ENCODE measurements around the gene TIMD4. TPM values are rescaled to one million over a fixed set of nuclear protein-coding genes. Genes with fewer than 3 reads are reported as not detected.

TIMD4 gene
- total and polyA plus RNA-seq, 2 experiments from 2014 or later, result not detected

GRCh38 chr5:156920861-156921431, 42.1 kb downstream of the TIMD4 start (continued):
- no peak for TF ChIP-seq JUNB (IDR thresholded peaks at IDR 0.05; ENCODE audit: unreplicated experiment)
- TF ChIP-seq ZNF114 (CRISPR knock-in tag; IDR thresholded peaks at IDR 0.05), result no peak
- no peak for TF ChIP-seq STAT1 (IDR thresholded peaks at IDR 0.05; ENCODE audit: unreplicated experiment)
- TF ChIP-seq CTCF (conservative IDR thresholded peaks at IDR 0.05; ENCODE audit: low read depth in 2 of 2), result no peak
- no peak for TF ChIP-seq ZNF331 (CRISPR knock-in tag; IDR thresholded peaks at IDR 0.05; ENCODE audit: low read depth)

- no peak for TF ChIP-seq JUNB (IDR thresholded peaks at IDR 0.05; ENCODE audit: unreplicated experiment)
- TF ChIP-seq, protein P1, sequence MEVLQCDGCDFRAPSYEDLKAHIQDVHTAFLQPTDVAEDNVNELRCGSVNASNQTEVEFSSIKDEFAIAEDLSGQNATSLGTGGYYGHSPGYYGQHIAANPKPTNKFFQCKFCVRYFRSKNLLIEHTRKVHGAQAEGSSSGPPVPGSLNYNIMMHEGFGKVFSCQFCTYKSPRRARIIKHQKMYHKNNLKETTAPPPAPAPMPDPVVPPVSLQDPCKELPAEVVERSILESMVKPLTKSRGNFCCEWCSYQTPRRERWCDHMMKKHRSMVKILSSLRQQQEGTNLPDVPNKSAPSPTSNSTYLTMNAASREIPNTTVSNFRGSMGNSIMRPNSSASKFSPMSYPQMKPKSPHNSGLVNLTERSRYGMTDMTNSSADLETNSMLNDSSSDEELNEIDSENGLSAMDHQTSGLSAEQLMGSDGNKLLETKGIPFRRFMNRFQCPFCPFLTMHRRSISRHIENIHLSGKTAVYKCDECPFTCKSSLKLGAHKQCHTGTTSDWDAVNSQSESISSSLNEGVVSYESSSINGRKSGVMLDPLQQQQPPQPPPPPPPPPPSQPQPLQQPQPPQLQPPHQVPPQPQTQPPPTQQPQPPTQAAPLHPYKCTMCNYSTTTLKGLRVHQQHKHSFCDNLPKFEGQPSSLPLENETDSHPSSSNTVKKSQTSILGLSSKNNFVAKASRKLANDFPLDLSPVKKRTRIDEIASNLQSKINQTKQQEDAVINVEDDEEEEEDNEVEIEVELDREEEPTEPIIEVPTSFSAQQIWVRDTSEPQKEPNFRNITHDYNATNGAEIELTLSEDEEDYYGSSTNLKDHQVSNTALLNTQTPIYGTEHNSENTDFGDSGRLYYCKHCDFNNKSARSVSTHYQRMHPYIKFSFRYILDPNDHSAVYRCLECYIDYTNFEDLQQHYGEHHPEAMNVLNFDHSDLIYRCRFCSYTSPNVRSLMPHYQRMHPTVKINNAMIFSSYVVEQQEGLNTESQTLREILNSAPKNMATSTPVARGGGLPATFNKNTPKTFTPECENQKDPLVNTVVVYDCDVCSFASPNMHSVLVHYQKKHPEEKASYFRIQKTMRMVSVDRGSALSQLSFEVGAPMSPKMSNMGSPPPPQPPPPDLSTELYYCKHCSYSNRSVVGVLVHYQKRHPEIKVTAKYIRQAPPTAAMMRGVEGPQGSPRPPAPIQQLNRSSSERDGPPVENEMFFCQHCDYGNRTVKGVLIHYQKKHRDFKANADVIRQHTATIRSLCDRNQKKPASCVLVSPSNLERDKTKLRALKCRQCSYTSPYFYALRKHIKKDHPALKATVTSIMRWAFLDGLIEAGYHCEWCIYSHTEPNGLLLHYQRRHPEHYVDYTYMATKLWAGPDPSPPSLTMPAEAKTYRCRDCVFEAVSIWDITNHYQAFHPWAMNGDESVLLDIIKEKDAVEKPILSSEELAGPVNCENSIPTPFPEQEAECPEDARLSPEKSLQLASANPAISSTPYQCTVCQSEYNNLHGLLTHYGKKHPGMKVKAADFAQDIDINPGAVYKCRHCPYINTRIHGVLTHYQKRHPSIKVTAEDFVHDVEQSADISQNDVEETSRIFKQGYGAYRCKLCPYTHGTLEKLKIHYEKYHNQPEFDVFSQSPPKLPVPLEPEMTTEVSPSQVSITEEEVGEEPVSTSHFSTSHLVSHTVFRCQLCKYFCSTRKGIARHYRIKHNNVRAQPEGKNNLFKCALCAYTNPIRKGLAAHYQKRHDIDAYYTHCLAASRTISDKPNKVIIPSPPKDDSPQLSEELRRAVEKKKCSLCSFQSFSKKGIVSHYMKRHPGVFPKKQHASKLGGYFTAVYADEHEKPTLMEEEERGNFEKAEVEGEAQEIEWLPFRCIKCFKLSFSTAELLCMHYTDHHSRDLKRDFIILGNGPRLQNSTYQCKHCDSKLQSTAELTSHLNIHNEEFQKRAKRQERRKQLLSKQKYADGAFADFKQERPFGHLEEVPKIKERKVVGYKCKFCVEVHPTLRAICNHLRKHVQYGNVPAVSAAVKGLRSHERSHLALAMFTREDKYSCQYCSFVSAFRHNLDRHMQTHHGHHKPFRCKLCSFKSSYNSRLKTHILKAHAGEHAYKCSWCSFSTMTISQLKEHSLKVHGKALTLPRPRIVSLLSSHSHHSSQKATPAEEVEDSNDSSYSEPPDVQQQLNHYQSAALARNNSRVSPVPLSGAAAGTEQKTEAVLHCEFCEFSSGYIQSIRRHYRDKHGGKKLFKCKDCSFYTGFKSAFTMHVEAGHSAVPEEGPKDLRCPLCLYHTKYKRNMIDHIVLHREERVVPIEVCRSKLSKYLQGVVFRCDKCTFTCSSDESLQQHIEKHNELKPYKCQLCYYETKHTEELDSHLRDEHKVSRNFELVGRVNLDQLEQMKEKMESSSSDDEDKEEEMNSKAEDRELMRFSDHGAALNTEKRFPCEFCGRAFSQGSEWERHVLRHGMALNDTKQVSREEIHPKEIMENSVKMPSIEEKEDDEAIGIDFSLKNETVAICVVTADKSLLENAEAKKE (CRISPR knock-in tag; IDR thresholded peaks at IDR 0.05), result no peak
- TF ChIP-seq ZNF331 (CRISPR knock-in tag; IDR thresholded peaks at IDR 0.05; ENCODE audit: low read depth), result no peak
- no peak for TF ChIP-seq EZH2 (IDR thresholded peaks at IDR 0.05; ENCODE audit: low read depth, unreplicated experiment)
- TF ChIP-seq POLR2AphosphoS5 (IDR thresholded peaks at IDR 0.05; ENCODE audit: low read depth), result no peak
- peak; percentile 57 for ATAC-seq
- no peaks in the 10 kb centered on the region for H3K27me3 ChIP-seq (ENCODE audit: insufficient read depth)
- H3K4me3 ChIP-seq, result no peak overlapping the region
- H3K27ac Mint-ChIP-seq, result no peak overlapping the region; the same call in 1 of the 2 replicates
- no peak overlapping the region for H3K27ac ChIP-seq (ENCODE audit: low read depth)
- no peak overlapping the region for H3K4me2 ChIP-seq
- no peak for DNase-seq (ENCODE audit: low spot score)
- peaks cover 9% of the 10 kb centered on the region for H3K27me3 Mint-ChIP-seq (ENCODE audit: insufficient read depth, low read depth, poor library complexity)
- H3F3A ChIP-seq (replicated peaks; ENCODE audit: low read depth), result no peaks in the 10 kb centered on the region
- H3K4me1 Mint-ChIP-seq, result peaks cover 29% of the 10 kb centered on the region
- H3K36me3 Mint-ChIP-seq (ENCODE audit: low read depth), result peaks cover 2% of the 10 kb centered on the region; the same call in 2 of the 3 replicates
- H3K4me1 ChIP-seq (ENCODE audit: insufficient read depth), result peaks cover 22% of the 10 kb centered on the region
- H3K36me3 ChIP-seq (ENCODE audit: insufficient read depth), result no peaks in the 10 kb centered on the region
- no peaks in the 10 kb centered on the region for H3K79me2 ChIP-seq (replicated peaks; ENCODE audit: insufficient read depth)
- peaks cover 10% of the 10 kb centered on the region; the same call in 1 of the 2 replicates for H3K9me2 ChIP-seq (ENCODE audit: insufficient read depth)
- no peak overlapping the region for H3K4me3 Mint-ChIP-seq
- H4K20me1 ChIP-seq (replicated peaks; ENCODE audit: insufficient read depth), result no peaks in the 10 kb centered on the region
- H2AFZ ChIP-seq, result peak overlapping the region; percentile 73; the same call in 1 of the 2 replicates
- H3K9me3 Mint-ChIP-seq, result no peaks in the 10 kb centered on the region
Observed at GRCh38 chr5:156920042-156920860, 42.8 kb downstream of the TIMD4 start.
